ENCODE results near the gene NPB.

Gene NPB

GRCh38 chr17:81906476-81907218, 4.6 kb downstream of the NPB start:
- no peak for TF ChIP-seq ZNF785 (tag by site-specific recombination; IDR thresholded peaks at IDR 0.05)
- TF ChIP-seq, protein P1, sequence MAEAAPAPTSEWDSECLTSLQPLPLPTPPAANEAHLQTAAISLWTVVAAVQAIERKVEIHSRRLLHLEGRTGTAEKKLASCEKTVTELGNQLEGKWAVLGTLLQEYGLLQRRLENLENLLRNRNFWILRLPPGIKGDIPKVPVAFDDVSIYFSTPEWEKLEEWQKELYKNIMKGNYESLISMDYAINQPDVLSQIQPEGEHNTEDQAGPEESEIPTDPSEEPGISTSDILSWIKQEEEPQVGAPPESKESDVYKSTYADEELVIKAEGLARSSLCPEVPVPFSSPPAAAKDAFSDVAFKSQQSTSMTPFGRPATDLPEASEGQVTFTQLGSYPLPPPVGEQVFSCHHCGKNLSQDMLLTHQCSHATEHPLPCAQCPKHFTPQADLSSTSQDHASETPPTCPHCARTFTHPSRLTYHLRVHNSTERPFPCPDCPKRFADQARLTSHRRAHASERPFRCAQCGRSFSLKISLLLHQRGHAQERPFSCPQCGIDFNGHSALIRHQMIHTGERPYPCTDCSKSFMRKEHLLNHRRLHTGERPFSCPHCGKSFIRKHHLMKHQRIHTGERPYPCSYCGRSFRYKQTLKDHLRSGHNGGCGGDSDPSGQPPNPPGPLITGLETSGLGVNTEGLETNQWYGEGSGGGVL (tag by site-specific recombination; IDR thresholded peaks at IDR 0.05): no peak
- 0 out of 2 replicates have a peak, but pooled peaks have one; percentile 10 for TF ChIP-seq ZIC2 (tag by site-specific recombination; IDR thresholded peaks at IDR 0.05)
- TF ChIP-seq ZNF148 (tag by site-specific recombination; IDR thresholded peaks at IDR 0.05; ENCODE audit: borderline replicate concordance): no peak
- 0 out of 2 replicates have a peak, but pooled peaks have one; percentile 38 for TF ChIP-seq ZBTB8A (tag by site-specific recombination; IDR thresholded peaks at IDR 0.05)
- TF ChIP-seq ZNF132 (tag by site-specific recombination; IDR thresholded peaks at IDR 0.05; ENCODE audit: borderline replicate concordance): no peak
- no peak for TF ChIP-seq ZNF23 (tag by site-specific recombination; IDR thresholded peaks at IDR 0.05; ENCODE audit: borderline replicate concordance)
- TF ChIP-seq ZNF571 (tag by site-specific recombination; IDR thresholded peaks at IDR 0.05): no peak
- no peak for TF ChIP-seq TCF7L2 (IDR thresholded peaks at IDR 0.05; ENCODE audit: borderline replicate concordance, low read depth, low read length)
- no peak; the same call in 1 of the 2 replicates for TF ChIP-seq ZNF600 (tag by site-specific recombination; IDR thresholded peaks at IDR 0.05)
- no peak for TF ChIP-seq ZNF366 (tag by site-specific recombination; conservative IDR thresholded peaks at IDR 0.05)
- TF ChIP-seq ZNF266 (tag by site-specific recombination; IDR thresholded peaks at IDR 0.05; ENCODE audit: low read depth): no peak
- TF ChIP-seq ZNF658 (tag by site-specific recombination; IDR thresholded peaks at IDR 0.05): no peak
- no peak for TF ChIP-seq ZBTB1 (tag by site-specific recombination; IDR thresholded peaks at IDR 0.05)
- no peak for TF ChIP-seq ZFP37 (tag by site-specific recombination; IDR thresholded peaks at IDR 0.05)
- TF ChIP-seq PRDM6 (tag by site-specific recombination; IDR thresholded peaks at IDR 0.05): no peak
- TF ChIP-seq ZFP69B (tag by site-specific recombination; IDR thresholded peaks at IDR 0.05): no peak
- TF ChIP-seq GLIS2 (tag by site-specific recombination; IDR thresholded peaks at IDR 0.05): peak; percentile 35; the same call in 1 of the 2 replicates
- peak; percentile 53 for TF ChIP-seq GLIS1 (tag by site-specific recombination; IDR thresholded peaks at IDR 0.05)
- TF ChIP-seq, protein P2, sequence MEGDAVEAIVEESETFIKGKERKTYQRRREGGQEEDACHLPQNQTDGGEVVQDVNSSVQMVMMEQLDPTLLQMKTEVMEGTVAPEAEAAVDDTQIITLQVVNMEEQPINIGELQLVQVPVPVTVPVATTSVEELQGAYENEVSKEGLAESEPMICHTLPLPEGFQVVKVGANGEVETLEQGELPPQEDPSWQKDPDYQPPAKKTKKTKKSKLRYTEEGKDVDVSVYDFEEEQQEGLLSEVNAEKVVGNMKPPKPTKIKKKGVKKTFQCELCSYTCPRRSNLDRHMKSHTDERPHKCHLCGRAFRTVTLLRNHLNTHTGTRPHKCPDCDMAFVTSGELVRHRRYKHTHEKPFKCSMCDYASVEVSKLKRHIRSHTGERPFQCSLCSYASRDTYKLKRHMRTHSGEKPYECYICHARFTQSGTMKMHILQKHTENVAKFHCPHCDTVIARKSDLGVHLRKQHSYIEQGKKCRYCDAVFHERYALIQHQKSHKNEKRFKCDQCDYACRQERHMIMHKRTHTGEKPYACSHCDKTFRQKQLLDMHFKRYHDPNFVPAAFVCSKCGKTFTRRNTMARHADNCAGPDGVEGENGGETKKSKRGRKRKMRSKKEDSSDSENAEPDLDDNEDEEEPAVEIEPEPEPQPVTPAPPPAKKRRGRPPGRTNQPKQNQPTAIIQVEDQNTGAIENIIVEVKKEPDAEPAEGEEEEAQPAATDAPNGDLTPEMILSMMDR (tag by site-specific recombination; IDR thresholded peaks at IDR 0.05): peak; percentile 72
- no peak for TF ChIP-seq KLF9 (tag by site-specific recombination; IDR thresholded peaks at IDR 0.05; ENCODE audit: low read depth)
- TF ChIP-seq ZNF585B (tag by site-specific recombination; IDR thresholded peaks at IDR 0.05): no peak
- TF ChIP-seq ZEB2 (tag by site-specific recombination; IDR thresholded peaks at IDR 0.05): no peak
- no peak for TF ChIP-seq ZNF302 (tag by site-specific recombination; IDR thresholded peaks at IDR 0.05; ENCODE audit: low read depth)
- ChIA-PET CTCF (interaction anchor here (0.5 to 1.6 kb wide), 5 partner anchors 9 to 113 kb away, joined by 3 to 4 read pairs (median 3); no protein-coding TSS in a partner anchor), POLR2A (no interaction called here)
- Histone ChIP-seq H3K36me3 (ENCODE audit: control insufficient read depth in 2 of 2, insufficient read depth in 1 of 2, low read length in 2 of 2) (peaks cover 0 to 55% of the 10 kb centered on the region in 2 experiments; a peak in 1 of 3 replicates), H3K9me3 (ENCODE audit: control insufficient read depth, insufficient read depth, low read depth, low read length) (no peaks in the 10 kb centered on the region), H3K27ac (ENCODE audit: extremely low read depth, low read depth, low read length) (no peak overlapping the region), H3K4me1 (ENCODE audit: control insufficient read depth, insufficient read depth, low read length) (peaks cover 4% of the 10 kb centered on the region), H3K4me3 (ENCODE audit: low read depth, low read length) (no peak overlapping the region)
